Measurements from ENCODE around the gene DLG5. TPM values are rescaled to one million over a fixed set of nuclear protein-coding genes. Genes with fewer than 3 reads are reported as not detected.
A peak's percentile ranks its signal among the peaks of the same experiment; 100 is the strongest.

Gene DLG5
- total RNA-seq, 1 experiment from 2014 or later: 51.0 TPM

DNA sequence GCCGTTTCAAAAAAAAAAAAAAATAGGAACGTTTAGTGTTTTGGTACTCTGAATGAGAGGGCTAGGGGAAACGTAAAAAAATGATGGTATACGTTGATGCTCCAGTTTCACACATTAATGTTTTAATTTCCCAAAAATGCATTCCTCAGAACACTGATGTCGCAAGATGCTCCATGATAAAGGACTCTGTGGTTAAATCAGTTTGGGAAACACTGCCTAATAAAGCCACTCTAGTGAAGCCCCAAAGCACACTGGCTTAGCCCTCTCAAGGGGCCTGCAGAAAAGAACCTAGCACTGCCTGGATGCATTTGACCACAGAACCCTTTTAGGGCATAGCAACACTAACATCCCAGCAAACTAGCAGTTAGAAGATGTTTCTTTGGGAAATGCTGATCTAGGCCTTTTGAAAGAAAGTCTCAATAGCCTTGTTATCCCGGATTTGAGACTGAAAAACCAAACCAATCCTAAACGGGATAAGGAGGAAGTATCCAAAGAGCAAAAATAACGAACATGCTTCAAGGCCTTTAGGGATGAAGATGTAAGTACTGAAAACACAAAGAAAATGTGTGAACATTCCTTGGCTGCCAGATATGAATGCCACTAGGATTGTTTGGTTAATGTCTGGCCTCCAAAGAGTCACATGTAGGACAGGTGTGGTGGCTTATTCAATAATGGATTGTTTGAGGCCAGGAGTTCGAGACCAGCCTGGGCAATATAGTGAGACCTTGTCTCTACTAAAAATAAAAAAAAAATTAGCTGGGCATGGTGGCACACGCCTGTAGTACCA, 11.0 kb downstream of the DLG5 start:
- H3K27me3 Mint-ChIP-seq (ENCODE audit: unreplicated experiment): no peaks in the 10 kb centered on the region

DNA sequence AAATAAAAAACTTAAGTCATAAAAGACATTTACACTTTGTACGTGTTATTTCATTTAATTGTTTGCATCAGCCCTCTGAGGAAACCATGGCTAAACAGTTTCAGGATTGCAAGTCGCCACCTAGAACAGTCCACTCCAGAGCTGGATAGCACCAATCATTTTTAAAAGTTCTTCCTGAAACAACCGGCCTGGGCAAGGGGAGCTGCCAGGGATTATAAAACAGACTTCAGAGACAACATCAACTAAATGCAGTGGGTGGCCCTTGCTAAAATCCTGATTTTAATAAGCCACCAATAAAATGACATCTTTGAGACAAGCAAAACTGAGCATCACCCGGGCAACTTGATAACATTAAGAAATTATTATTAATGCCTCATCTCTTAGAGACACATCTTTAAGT, 13.5 kb downstream of the DLG5 start:
- no peak for DNase-seq
- peaks cover 35% of the 10 kb centered on the region for H3K4me1 Mint-ChIP-seq (ENCODE audit: low read depth, unreplicated experiment)
- no TSS peak for BruUV-seq (replicated peaks)
- intact Hi-C loops (cut with micrococcal nuclease; ENCODE audit: unreplicated experiment): no loop called here
- no peaks in the 10 kb centered on the region for H3K27me3 Mint-ChIP-seq (ENCODE audit: unreplicated experiment)
- no peak overlapping the region for H3K27ac Mint-ChIP-seq (ENCODE audit: unreplicated experiment)
- no peak overlapping the region for H3K4me3 Mint-ChIP-seq (ENCODE audit: low read depth, unreplicated experiment)
- H3K9me3 Mint-ChIP-seq (ENCODE audit: low read depth, unreplicated experiment): no peaks in the 10 kb centered on the region
- H3K36me3 Mint-ChIP-seq (ENCODE audit: insufficient read depth, unreplicated experiment): peaks cover 7% of the 10 kb centered on the region
- TF ChIP-seq, protein P1, sequence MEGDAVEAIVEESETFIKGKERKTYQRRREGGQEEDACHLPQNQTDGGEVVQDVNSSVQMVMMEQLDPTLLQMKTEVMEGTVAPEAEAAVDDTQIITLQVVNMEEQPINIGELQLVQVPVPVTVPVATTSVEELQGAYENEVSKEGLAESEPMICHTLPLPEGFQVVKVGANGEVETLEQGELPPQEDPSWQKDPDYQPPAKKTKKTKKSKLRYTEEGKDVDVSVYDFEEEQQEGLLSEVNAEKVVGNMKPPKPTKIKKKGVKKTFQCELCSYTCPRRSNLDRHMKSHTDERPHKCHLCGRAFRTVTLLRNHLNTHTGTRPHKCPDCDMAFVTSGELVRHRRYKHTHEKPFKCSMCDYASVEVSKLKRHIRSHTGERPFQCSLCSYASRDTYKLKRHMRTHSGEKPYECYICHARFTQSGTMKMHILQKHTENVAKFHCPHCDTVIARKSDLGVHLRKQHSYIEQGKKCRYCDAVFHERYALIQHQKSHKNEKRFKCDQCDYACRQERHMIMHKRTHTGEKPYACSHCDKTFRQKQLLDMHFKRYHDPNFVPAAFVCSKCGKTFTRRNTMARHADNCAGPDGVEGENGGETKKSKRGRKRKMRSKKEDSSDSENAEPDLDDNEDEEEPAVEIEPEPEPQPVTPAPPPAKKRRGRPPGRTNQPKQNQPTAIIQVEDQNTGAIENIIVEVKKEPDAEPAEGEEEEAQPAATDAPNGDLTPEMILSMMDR (IDR thresholded peaks at IDR 0.05; ENCODE audit: unreplicated experiment): no peak
- CTCF ChIA-PET: no interaction called here

More for the DNA sequence above, 11.0 kb downstream of the DLG5 start:
- H3K27ac Mint-ChIP-seq (ENCODE audit: unreplicated experiment): no peak overlapping the region
- intact Hi-C loops (cut with micrococcal nuclease; ENCODE audit: unreplicated experiment): no loop called here
- DNase-seq: no peak
- H3K4me3 Mint-ChIP-seq (ENCODE audit: low read depth, unreplicated experiment): no peak overlapping the region
- peaks cover 5% of the 10 kb centered on the region for H3K36me3 Mint-ChIP-seq (ENCODE audit: insufficient read depth, unreplicated experiment)
- BruUV-seq (replicated peaks): no TSS peak
- H3K9me3 Mint-ChIP-seq (ENCODE audit: low read depth, unreplicated experiment): no peaks in the 10 kb centered on the region
- TF ChIP-seq, protein P1 (IDR thresholded peaks at IDR 0.05; ENCODE audit: unreplicated experiment): no peak
- peaks cover 23% of the 10 kb centered on the region for H3K4me1 Mint-ChIP-seq (ENCODE audit: low read depth, unreplicated experiment)
- CTCF ChIA-PET: interaction anchor here (0.7 kb wide), 1 partner anchor 12 kb away, joined by 3 read pairs; no protein-coding TSS in a partner anchor

- TF ChIP-seq, protein P1 (IDR thresholded peaks at IDR 0.05; ENCODE audit: unreplicated experiment): no peak
- no TSS peak for BruUV-seq (replicated peaks)
- H3K36me3 Mint-ChIP-seq (ENCODE audit: insufficient read depth, unreplicated experiment): peaks cover 11% of the 10 kb centered on the region
- CTCF ChIA-PET: interaction anchor here (0.6 kb wide), 2 partner anchors 26 to 39 kb away, joined by 3 to 5 read pairs; no protein-coding TSS in a partner anchor
- no peaks in the 10 kb centered on the region for H3K27me3 Mint-ChIP-seq (ENCODE audit: unreplicated experiment)
- H3K9me3 Mint-ChIP-seq (ENCODE audit: low read depth, unreplicated experiment): no peaks in the 10 kb centered on the region
- H3K4me1 Mint-ChIP-seq (ENCODE audit: low read depth, unreplicated experiment): peaks cover 40% of the 10 kb centered on the region
- intact Hi-C loops (cut with micrococcal nuclease; ENCODE audit: unreplicated experiment): no loop called here
- no peak overlapping the region for H3K27ac Mint-ChIP-seq (ENCODE audit: unreplicated experiment)
- H3K4me3 Mint-ChIP-seq (ENCODE audit: low read depth, unreplicated experiment): no peak overlapping the region
- no peak for DNase-seq
Observed at GRCh38 chr10:77912576-77912975, 14.0 kb downstream of the DLG5 start.

DNA sequence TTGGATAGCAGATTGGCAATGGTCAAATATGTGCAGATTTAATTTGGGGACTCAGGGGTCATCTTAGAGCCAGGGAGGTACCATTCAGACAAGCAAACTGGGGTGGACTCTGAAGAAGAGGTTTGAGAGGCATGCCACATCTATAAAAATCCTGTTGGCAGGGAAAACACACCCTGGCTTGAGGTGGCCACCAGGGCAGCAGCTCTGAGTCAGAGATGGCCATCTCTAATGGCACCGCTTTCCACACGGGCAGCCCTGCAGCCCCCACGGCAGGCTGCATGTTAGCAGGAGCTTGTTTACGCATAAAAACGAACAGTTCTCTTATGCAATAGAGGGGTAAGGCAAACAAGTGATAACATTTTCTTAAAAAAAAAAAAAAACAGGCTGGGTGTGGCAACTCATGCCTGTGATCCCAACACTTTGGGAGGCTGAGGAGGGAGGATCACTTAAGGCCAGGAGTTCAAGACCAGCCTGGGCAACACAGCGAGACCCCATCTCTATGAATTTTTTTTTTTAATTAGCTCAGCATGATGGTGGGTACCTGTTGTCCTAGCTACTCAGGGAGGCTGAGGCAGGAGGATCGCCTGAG, 14.9 kb downstream of the DLG5 start:
- peak; percentile 53 for DNase-seq
- Mint-ChIP-seq H3K4me3 (ENCODE audit: low read depth, unreplicated experiment) (no peak overlapping the region), H3K9me3 (ENCODE audit: low read depth, unreplicated experiment) (no peaks in the 10 kb centered on the region), H3K36me3 (ENCODE audit: insufficient read depth, unreplicated experiment) (peaks cover 11% of the 10 kb centered on the region), H3K4me1 (ENCODE audit: low read depth, unreplicated experiment) (peaks cover 48% of the 10 kb centered on the region), H3K27ac (ENCODE audit: unreplicated experiment) (no peak overlapping the region), H3K27me3 (ENCODE audit: unreplicated experiment) (no peaks in the 10 kb centered on the region)
- BruUV-seq (replicated peaks): no TSS peak
- CTCF ChIA-PET: interaction anchor here (0.6 to 1.1 kb wide), 9 partner anchors 13 to 1513 kb away, joined by 3 to 4 read pairs (median 3); no protein-coding TSS in a partner anchor
- TF ChIP-seq, protein P1 (IDR thresholded peaks at IDR 0.05; ENCODE audit: unreplicated experiment): no peak
- intact Hi-C loops (cut with micrococcal nuclease; ENCODE audit: unreplicated experiment): no loop called here

Measured in Calu3 (cell line).